K562 (cell line): ENCODE data around the gene HLA-DPA1. TPM values are rescaled to one million over a fixed set of nuclear protein-coding genes. Genes with fewer than 3 reads are reported as not detected.

Experiments used
- ATAC-seq: fragments of 200-7000 bp; cut with Tn5 transposase; 3 replicates; pipeline ENCODE4 v1.9.1; 2020; ENCODE audit warnings: moderate library complexity
- BruUV-seq: library from RNA; stranded (reverse); fragments of 400-500 nt; replicated peaks from 2 replicates; lab custom pipeline; 2021; lab: Mats Ljungman, UMichigan
- CTCF ChIA-PET: fragments of 300-600 bp; formaldehyde crosslinking; extraction: SDS; loops from one replicate; lab custom pipeline; 2021; ENCODE audit warnings: low intra/inter-chr PET ratio; lab: Yijun Ruan, JAX
- POLR2A ChIA-PET: fragments of 300-600, 350-650 bp; sonication (Branson Sonifier 250); formaldehyde crosslinking; extraction: SDS; loops from one replicate; lab custom pipeline; 2021; ENCODE audit warnings: antibody characterized with exemption, inconsistent platforms; lab: Yijun Ruan, JAX
- DNase-seq, 4 experiments: peaks; one replicate each; pipeline versions ENCODE4 v3.0.0 to v3.0.0-alpha.2; 2011 to 2018; ENCODE audit warnings: low spot score in 3 of 4, mixed read lengths in 3 of 4; ENCODE audit errors: extremely low read depth in 1 of 4
- FAIRE-seq: peaks from 2 replicates; lab custom pipeline; 2011; peaks lifted over from hg19 to GRCh38; lab: Jason Lieb, UNC
- H2AFZ ChIP-seq: 2 replicates; pipeline ENCODE4 v1.6.0; 2011; ENCODE audit warnings: low read depth, low read length, control low read depth, inconsistent platforms
- H3K27ac ChIP-seq: fragments of 200-600 bp; 3 replicates; pipeline ENCODE4 v1.8.0; 2011; ENCODE audit warnings: low read depth, mild to moderate bottlenecking, control low read depth, inconsistent platforms, low read length, moderate library complexity, mixed read lengths; ENCODE audit errors: extremely low read depth
- H3K27me3 ChIP-seq, 2 experiments: fragments of 300-600 bp in 1 of 2; 2 replicates in 1 of 2; 3 replicates in 1 of 2; pipeline versions ENCODE4 v1.6.0 to v1.8.0; 2011; ENCODE audit warnings: inconsistent platforms in 2 of 2, low read length in 2 of 2, mild to moderate bottlenecking in 1 of 2, mixed read lengths in 1 of 2, moderate library complexity in 1 of 2; ENCODE audit not compliant: control insufficient read depth in 2 of 2, insufficient read depth in 2 of 2
- H3K36me3 ChIP-seq: fragments of 300-600 bp; 3 replicates; pipeline ENCODE4 v1.8.0; 2011; ENCODE audit warnings: mild to moderate bottlenecking, low read length, inconsistent platforms; ENCODE audit not compliant: control insufficient read depth, insufficient read depth
- H3K4me1 ChIP-seq, 2 experiments: fragments of 200-600 bp in 1 of 2; replicated peaks in 1 of 2; 2 replicates in 1 of 2; 3 replicates in 1 of 2; pipeline versions ENCODE4 v1.5.1 to v1.8.0; 2011; ENCODE audit warnings: inconsistent platforms in 2 of 2, low read length in 2 of 2, mild to moderate bottlenecking in 1 of 2, mixed read lengths in 1 of 2, moderate library complexity in 1 of 2; ENCODE audit not compliant: control insufficient read depth in 2 of 2, insufficient read depth in 2 of 2
- H3K4me2 ChIP-seq: 2 replicates; pipeline ENCODE4 v1.6.1; 2011; ENCODE audit warnings: low read length, control low read depth, inconsistent platforms, mixed read lengths; ENCODE audit not compliant: insufficient read depth
- H3K4me3 ChIP-seq: fragments of 200-600 bp; sonication (generic), shearing (Covaris generic); 2 replicates; pipeline ENCODE4 v1.5.1; 2016; ENCODE audit warnings: control low read depth, inconsistent platforms
- H3K79me2 ChIP-seq: fragments of 200-600 bp; 3 replicates; pipeline ENCODE4 v1.8.0; 2011; ENCODE audit warnings: low read length, inconsistent platforms; ENCODE audit not compliant: control insufficient read depth, insufficient read depth
- H3K9ac ChIP-seq, 2 experiments: 2 replicates each; pipeline versions ENCODE4 v1.6.0 to v1.6.1; 2011; ENCODE audit warnings: low read depth in 2 of 2, low read length in 2 of 2, control low read depth in 1 of 2, inconsistent platforms in 1 of 2, mild to moderate bottlenecking in 1 of 2, mixed read lengths in 1 of 2; ENCODE audit not compliant: insufficient read depth in 1 of 2
- H3K9me1 ChIP-seq: one replicate; pipeline ENCODE4 v1.6.0; 2011; ENCODE audit warnings: inconsistent platforms, mild to moderate bottlenecking, low read length, moderate library complexity; ENCODE audit not compliant: control insufficient read depth, insufficient read depth
- H3K9me3 ChIP-seq: replicated peaks from 2 replicates; pipeline ENCODE4 v1.5.1; 2011; ENCODE audit warnings: low read depth, low read length, inconsistent platforms; ENCODE audit not compliant: control insufficient read depth, insufficient read depth
- H4K20me1 ChIP-seq: replicated peaks from 2 replicates; pipeline ENCODE4 v1.6.1; 2011; ENCODE audit warnings: low read length, inconsistent platforms, mixed read lengths; ENCODE audit not compliant: control insufficient read depth, insufficient read depth
- CGGBP1 ChIP-seq: fragments of 250-450 bp; sonication (Bioruptor Pico); IDR thresholded peaks from 2 replicates; pipeline ENCODE4 v1.9.0; 2021; ENCODE audit warnings: mild to moderate bottlenecking
- DNMT1 ChIP-seq: fragments of 450-650 bp; IDR thresholded peaks from 2 replicates; pipeline ENCODE4 v1.6.1; 2016; ENCODE audit warnings: antibody characterized with exemption, mild to moderate bottlenecking
- ESRRB ChIP-seq: fragments of 250-450 bp; sonication (Bioruptor Pico); IDR thresholded peaks from 2 replicates; pipeline ENCODE4 v1.5.0; 2020; ENCODE audit warnings: mild to moderate bottlenecking, moderate library complexity, borderline replicate concordance
- GATAD2A ChIP-seq: fragments of 450-650 bp; IDR thresholded peaks from 2 replicates; pipeline ENCODE4 v1.6.1; 2017
- NCOA2 ChIP-seq, 2 experiments: fragments of 450-650 bp; IDR thresholded peaks; 2 replicates each; pipeline ENCODE4 v1.6.1; 2018; ENCODE audit warnings: mild to moderate bottlenecking in 2 of 2, moderate library complexity in 1 of 2; ENCODE audit not compliant: partially characterized antibody in 2 of 2
- TGIF2 ChIP-seq: sonication (generic); formaldehyde crosslinking; IDR thresholded peaks from 2 replicates; pipeline ENCODE4 v1.8.1; 2022; ENCODE audit warnings: mild to moderate bottlenecking, missing genetic modification reagents, moderate library complexity
- ZNF212 ChIP-seq: fragments of 450-650 bp; formaldehyde crosslinking; IDR thresholded peaks from 2 replicates; pipeline ENCODE4 v1.4.0; 2020; ENCODE audit warnings: mild to moderate bottlenecking
- WGBS: fragments of 100-300 bp; shearing (Covaris generic); methylation state at CpG from one replicate; pipeline ENCODE4 v1.1.6; 2016; ENCODE audit warnings: low coverage, mixed read lengths; ENCODE audit not compliant: insufficient coverage; ENCODE audit errors: missing lambda C conversion rate; 5-methylcytosine and 5-hydroxymethylcytosine counted together
- in situ Hi-C: fragments of 300-500 bp; cut with MboI; formaldehyde crosslinking; loops from 4 replicates; pipeline ENCODE4 v1.15.0; 2018; ENCODE audit warnings: inconsistent platforms, mixed read lengths
- intact Hi-C: fragments of 100-400 bp; cut with micrococcal nuclease; formaldehyde crosslinking; loops from 2 replicates; pipeline ENCODE4 v1.14.2; 2022
- polyA plus RNA-seq, 8 experiments: library from polyadenylated mRNA; depleted of rRNA in 4 of 8; stranded (reverse) in 5 of 8; unstranded in 3 of 8; fragments of >200 nt; fragmentation: Nextera tagmentation in 2 of 8; fragmentation: Illumina TruSeq in 1 of 8; extraction: Ambion mirVana in 2 of 8; extraction: Trizol in 1 of 8; gene quantifications; 2 replicates each; pipeline versions ENCODE4 v1.2.1 to v1.2.3, GENCODE V29; 2011 to 2014; ENCODE audit warnings: inconsistent platforms in 1 of 8, missing spikeins in 1 of 8
- total RNA-seq, 7 experiments: library from RNA; depleted of rRNA in 6 of 7; stranded (reverse); fragments of >200 nt in 6 of 7; fragmentation: Illumina TruSeq in 2 of 7; extraction: Trizol in 2 of 7; gene quantifications; 2 replicates each; pipeline versions ENCODE4 v1.2.1 to v1.2.3, GENCODE V29; 2011 to 2021; ENCODE audit warnings: low replicate concordance in 1 of 7
- TF ChIP-seq, protein P1 (sequence below): IDR thresholded peaks from 2 replicates; pipeline ENCODE4 v1.6.1; 2014; ENCODE audit warnings: antibody characterized with exemption
- TF ChIP-seq, protein P2 (sequence below), 2 experiments: fragments of 450-650 bp in 1 of 2; IDR thresholded peaks; 2 replicates each; pipeline ENCODE4 v1.6.1; 2011 to 2017; ENCODE audit warnings: low read depth in 2 of 2, antibody characterized with exemption in 1 of 2, borderline replicate concordance in 1 of 2, low read length in 1 of 2, mild to moderate bottlenecking in 1 of 2, mixed read lengths in 1 of 2; ENCODE audit not compliant: control insufficient read depth in 1 of 2
- TF ChIP-seq, protein P3 (sequence below): fragments of 450-650 bp; IDR thresholded peaks from 2 replicates; pipeline ENCODE4 v1.7.1; 2018; ENCODE audit warnings: mild to moderate bottlenecking, low read depth; ENCODE audit not compliant: partially characterized antibody

The HLA-DPA1 gene
- total and polyA plus RNA-seq, 9 of the 15 experiments (the other 6 are each of a cell fraction or from before 2014, with no cell fraction given), result 0.23 to 0.93 (median 0.55) TPM

GRCh38 chr6:33078442-33078841 is 5.0 kb upstream of the HLA-DPA1 start:
- BruUV-seq, result no TSS peak
- Histone ChIP-seq H3K27me3 (peaks cover 29 to 44% of the 10 kb centered on the region in 2 experiments), H2AFZ (no peak overlapping the region), H3K9me3 (no peaks in the 10 kb centered on the region), H4K20me1 (no peaks in the 10 kb centered on the region), H3K9me1 (no peaks in the 10 kb centered on the region), H3K4me3 (no peak overlapping the region), H3K27ac (no peak overlapping the region), H3K36me3 (no peaks in the 10 kb centered on the region), H3K4me1 (peaks cover 0 to 6% of the 10 kb centered on the region in 2 experiments; a peak in 2 of 5 replicates), H3K4me2 (no peak overlapping the region), H3K79me2 (no peaks in the 10 kb centered on the region), H3K9ac (no peak overlapping the region)
- ChIA-PET POLR2A (interaction anchor here (0.8 to 1.4 kb wide), 2 partner anchors 10 to 104 kb away, joined by 3 to 4 read pairs; no protein-coding TSS in a partner anchor), CTCF (no interaction called here)
- ATAC-seq (no peak), DNase-seq (no peak), FAIRE-seq (no peak)
- intact Hi-C loops (no loop called here), in situ Hi-C loops (no loop called here)
- WGBS, result 0% methylated on average over 3 of the region's 3 CpGs
- TF ChIP-seq ESRRB (CRISPR knock-in tag), result no peak
- TF ChIP-seq CGGBP1 (CRISPR knock-in tag), result no peak
- TF ChIP-seq DNMT1, result no peak
- TF ChIP-seq, protein P1, sequence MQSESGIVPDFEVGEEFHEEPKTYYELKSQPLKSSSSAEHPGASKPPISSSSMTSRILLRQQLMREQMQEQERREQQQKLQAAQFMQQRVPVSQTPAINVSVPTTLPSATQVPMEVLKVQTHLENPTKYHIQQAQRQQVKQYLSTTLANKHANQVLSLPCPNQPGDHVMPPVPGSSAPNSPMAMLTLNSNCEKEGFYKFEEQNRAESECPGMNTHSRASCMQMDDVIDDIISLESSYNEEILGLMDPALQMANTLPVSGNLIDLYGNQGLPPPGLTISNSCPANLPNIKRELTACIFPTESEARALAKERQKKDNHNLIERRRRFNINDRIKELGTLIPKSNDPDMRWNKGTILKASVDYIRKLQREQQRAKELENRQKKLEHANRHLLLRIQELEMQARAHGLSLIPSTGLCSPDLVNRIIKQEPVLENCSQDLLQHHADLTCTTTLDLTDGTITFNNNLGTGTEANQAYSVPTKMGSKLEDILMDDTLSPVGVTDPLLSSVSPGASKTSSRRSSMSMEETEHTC, result no peak
- no peak for TF ChIP-seq NCOA2 (IDR thresholded peaks at IDR 0.05; ENCODE audit: partially characterized antibody in 2 of 2)
- no peak for TF ChIP-seq TGIF2 (CRISPR knock-in tag)
- TF ChIP-seq GATAD2A, result no peak
- TF ChIP-seq, protein P2, sequence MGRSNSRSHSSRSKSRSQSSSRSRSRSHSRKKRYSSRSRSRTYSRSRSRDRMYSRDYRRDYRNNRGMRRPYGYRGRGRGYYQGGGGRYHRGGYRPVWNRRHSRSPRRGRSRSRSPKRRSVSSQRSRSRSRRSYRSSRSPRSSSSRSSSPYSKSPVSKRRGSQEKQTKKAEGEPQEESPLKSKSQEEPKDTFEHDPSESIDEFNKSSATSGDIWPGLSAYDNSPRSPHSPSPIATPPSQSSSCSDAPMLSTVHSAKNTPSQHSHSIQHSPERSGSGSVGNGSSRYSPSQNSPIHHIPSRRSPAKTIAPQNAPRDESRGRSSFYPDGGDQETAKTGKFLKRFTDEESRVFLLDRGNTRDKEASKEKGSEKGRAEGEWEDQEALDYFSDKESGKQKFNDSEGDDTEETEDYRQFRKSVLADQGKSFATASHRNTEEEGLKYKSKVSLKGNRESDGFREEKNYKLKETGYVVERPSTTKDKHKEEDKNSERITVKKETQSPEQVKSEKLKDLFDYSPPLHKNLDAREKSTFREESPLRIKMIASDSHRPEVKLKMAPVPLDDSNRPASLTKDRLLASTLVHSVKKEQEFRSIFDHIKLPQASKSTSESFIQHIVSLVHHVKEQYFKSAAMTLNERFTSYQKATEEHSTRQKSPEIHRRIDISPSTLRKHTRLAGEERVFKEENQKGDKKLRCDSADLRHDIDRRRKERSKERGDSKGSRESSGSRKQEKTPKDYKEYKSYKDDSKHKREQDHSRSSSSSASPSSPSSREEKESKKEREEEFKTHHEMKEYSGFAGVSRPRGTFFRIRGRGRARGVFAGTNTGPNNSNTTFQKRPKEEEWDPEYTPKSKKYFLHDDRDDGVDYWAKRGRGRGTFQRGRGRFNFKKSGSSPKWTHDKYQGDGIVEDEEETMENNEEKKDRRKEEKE (IDR thresholded peaks at IDR 0.05; ENCODE audit: borderline replicate concordance in 1 of 2, control insufficient read depth in 1 of 2, low read depth in 2 of 2, low read length in 1 of 2), result no peak
- no peak for TF ChIP-seq ZNF212 (CRISPR knock-in tag)
- TF ChIP-seq, protein P3, sequence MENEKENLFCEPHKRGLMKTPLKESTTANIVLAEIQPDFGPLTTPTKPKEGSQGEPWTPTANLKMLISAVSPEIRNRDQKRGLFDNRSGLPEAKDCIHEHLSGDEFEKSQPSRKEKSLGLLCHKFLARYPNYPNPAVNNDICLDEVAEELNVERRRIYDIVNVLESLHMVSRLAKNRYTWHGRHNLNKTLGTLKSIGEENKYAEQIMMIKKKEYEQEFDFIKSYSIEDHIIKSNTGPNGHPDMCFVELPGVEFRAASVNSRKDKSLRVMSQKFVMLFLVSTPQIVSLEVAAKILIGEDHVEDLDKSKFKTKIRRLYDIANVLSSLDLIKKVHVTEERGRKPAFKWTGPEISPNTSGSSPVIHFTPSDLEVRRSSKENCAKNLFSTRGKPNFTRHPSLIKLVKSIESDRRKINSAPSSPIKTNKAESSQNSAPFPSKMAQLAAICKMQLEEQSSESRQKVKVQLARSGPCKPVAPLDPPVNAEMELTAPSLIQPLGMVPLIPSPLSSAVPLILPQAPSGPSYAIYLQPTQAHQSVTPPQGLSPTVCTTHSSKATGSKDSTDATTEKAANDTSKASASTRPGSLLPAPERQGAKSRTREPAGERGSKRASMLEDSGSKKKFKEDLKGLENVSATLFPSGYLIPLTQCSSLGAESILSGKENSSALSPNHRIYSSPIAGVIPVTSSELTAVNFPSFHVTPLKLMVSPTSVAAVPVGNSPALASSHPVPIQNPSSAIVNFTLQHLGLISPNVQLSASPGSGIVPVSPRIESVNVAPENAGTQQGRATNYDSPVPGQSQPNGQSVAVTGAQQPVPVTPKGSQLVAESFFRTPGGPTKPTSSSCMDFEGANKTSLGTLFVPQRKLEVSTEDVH, result no peak
